SU-DHL-6 (cell line): ENCODE data around the gene KLHL24.

Source experiments
- H2AFZ ChIP-seq: fragments of 200-600 bp; sonication (generic); 2 replicates; pipeline ENCODE4 v1.6.1; 2014; ENCODE audit warnings: low read depth, mild to moderate bottlenecking, moderate library complexity, mixed read lengths, antibody characterized with exemption, low read length; ENCODE audit not compliant: severe bottlenecking
- H3F3A ChIP-seq: fragments of 200-600 bp; shearing (Covaris generic); 2 replicates; pipeline ENCODE4 v1.6.0; 2016; ENCODE audit warnings: antibody characterized with exemption, mild to moderate bottlenecking; ENCODE audit not compliant: insufficient read depth
- H3K27ac ChIP-seq: fragments of 200-600 bp; sonication (generic); 2 replicates; pipeline ENCODE4 v1.5.1; 2016; ENCODE audit warnings: low read depth, mild to moderate bottlenecking, low read length, moderate library complexity, mixed read lengths
- H3K27me3 ChIP-seq: fragments of 200-600 bp; sonication (generic), shearing (Covaris generic); 2 replicates; pipeline ENCODE4 v1.6.0; 2014; ENCODE audit warnings: mild to moderate bottlenecking, low read length
- H3K36me3 ChIP-seq: fragments of 200-600 bp; sonication (generic); 2 replicates; pipeline ENCODE4 v1.6.1; 2014; ENCODE audit warnings: mild to moderate bottlenecking, low read length, mixed read lengths
- H3K4me2 ChIP-seq: fragments of 300-600, 200-600 bp; shearing (Covaris generic), sonication (generic); 2 replicates; pipeline ENCODE4 v1.6.0; 2014; ENCODE audit warnings: low read length, low read depth, mild to moderate bottlenecking; ENCODE audit not compliant: poor library complexity, severe bottlenecking
- H3K4me3 ChIP-seq: fragments of 200-600 bp; sonication (generic); 2 replicates; pipeline ENCODE4 v1.5.1; 2014; ENCODE audit warnings: antibody characterized with exemption, low read length, mild to moderate bottlenecking, mixed read lengths; ENCODE audit not compliant: insufficient read depth, poor library complexity, severe bottlenecking
- H3K79me2 ChIP-seq: fragments of 200-600 bp; sonication (generic); 2 replicates; pipeline ENCODE4 v1.6.1; 2014; ENCODE audit warnings: mild to moderate bottlenecking, low read length, moderate library complexity; ENCODE audit not compliant: insufficient read depth
- H3K9ac ChIP-seq: fragments of 200-600 bp; sonication (generic); 2 replicates; pipeline ENCODE4 v1.7.0; 2014; ENCODE audit warnings: mild to moderate bottlenecking, low read length
- H3K9me2 ChIP-seq: fragments of 200-600 bp; sonication (generic); replicated peaks from 2 replicates; pipeline ENCODE4 v1.6.1; 2014; ENCODE audit warnings: low read length; ENCODE audit not compliant: insufficient read depth
- H3K9me3 ChIP-seq: fragments of 200-600 bp; sonication (generic); 2 replicates; pipeline ENCODE4 v1.6.1; 2014; ENCODE audit warnings: low read length, mixed read lengths; ENCODE audit not compliant: insufficient read depth
- H4K20me1 ChIP-seq: fragments of 200-600 bp; sonication (generic); 2 replicates; pipeline ENCODE4 v1.6.1; 2014; ENCODE audit warnings: low read depth, mild to moderate bottlenecking, antibody characterized with exemption, low read length, moderate library complexity, mixed read lengths
- EZH2phosphoT487 ChIP-seq: fragments of 200-600 bp; sonication (generic), shearing (Covaris generic); conservative IDR thresholded peaks from 2 replicates; pipeline ENCODE4 v1.6.1; 2018; ENCODE audit warnings: mild to moderate bottlenecking, antibody characterized with exemption, low read length, moderate library complexity, mixed read lengths
- TF ChIP-seq, protein P1 (sequence below): fragments of 200-600 bp; sonication (generic); IDR thresholded peaks from one replicate; pipeline ENCODE4 v1.5.1; 2017; ENCODE audit warnings: antibody characterized with exemption, mild to moderate bottlenecking, low read length, moderate library complexity; ENCODE audit not compliant: insufficient read depth, poor library complexity, severe bottlenecking

The KLHL24 gene, protein sequence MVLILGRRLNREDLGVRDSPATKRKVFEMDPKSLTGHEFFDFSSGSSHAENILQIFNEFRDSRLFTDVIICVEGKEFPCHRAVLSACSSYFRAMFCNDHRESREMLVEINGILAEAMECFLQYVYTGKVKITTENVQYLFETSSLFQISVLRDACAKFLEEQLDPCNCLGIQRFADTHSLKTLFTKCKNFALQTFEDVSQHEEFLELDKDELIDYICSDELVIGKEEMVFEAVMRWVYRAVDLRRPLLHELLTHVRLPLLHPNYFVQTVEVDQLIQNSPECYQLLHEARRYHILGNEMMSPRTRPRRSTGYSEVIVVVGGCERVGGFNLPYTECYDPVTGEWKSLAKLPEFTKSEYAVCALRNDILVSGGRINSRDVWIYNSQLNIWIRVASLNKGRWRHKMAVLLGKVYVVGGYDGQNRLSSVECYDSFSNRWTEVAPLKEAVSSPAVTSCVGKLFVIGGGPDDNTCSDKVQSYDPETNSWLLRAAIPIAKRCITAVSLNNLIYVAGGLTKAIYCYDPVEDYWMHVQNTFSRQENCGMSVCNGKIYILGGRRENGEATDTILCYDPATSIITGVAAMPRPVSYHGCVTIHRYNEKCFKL

DNA sequence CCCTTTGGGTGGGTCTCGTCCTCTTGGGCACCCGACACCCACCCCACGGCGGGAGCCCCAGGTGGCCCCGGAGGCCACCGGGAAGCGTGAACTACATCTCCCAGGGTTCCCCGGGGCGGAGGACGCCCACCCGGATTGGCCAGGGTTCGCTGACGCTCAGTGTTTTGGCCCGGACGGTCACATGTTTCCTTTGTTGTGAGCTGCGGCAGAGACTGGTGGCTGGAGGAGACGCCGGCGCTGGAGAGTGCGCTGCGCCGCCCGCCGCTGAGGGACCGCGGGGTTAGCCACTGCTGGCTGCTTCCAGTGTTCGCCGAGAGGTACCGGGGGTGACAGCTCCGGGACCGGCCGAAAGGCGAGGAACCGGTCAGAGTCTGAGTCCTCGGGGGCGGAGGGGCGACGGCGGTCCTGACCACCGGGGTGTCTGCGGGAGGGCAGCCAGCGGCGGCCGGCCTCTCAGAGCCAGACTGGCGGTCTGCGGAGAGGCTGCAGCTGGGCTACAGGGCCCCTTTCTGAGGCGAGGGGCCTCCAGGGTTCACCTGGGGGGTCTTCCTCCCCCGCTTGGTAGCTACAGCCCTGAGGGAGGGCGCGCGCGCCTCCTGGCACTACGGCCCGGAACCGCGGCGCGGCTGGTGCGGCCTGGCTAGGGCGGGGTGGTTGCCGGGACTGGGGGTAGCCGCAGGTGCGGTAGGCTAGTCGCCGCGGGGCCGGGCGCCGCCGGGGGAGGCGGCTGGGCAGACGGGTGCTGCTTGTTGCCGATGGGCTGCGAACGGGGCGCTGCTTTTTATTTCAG lies at the start of gene KLHL24:
KLHL24 (plus strand) TSS at position 193 of the 790 bp plus-strand sequence. CDS start 14,734 bp downstream, outside the sequence.
- peak within 1 kb of the TSS; percentile 70 for H3K9ac ChIP-seq
- peak within 1 kb of the TSS; percentile 81 for H3K27ac ChIP-seq
- H3K79me2 ChIP-seq = peaks cover 14% of the 10 kb centered on the region
- peak within 1 kb of the TSS; percentile 90 for H3K4me2 ChIP-seq
- no peaks in the 10 kb centered on the region for H3K27me3 ChIP-seq
- H3K9me3 ChIP-seq = no peaks in the 10 kb centered on the region
- H2AFZ ChIP-seq = peak within 1 kb of the TSS; percentile 92
- no peaks in the 10 kb centered on the region for H3K9me2 ChIP-seq
- H3K4me3 ChIP-seq = peak within 1 kb of the TSS; percentile 78
- no peaks in the 10 kb centered on the region for H4K20me1 ChIP-seq
- H3K36me3 ChIP-seq = no peaks in the 10 kb centered on the region
- TF ChIP-seq, protein P1, sequence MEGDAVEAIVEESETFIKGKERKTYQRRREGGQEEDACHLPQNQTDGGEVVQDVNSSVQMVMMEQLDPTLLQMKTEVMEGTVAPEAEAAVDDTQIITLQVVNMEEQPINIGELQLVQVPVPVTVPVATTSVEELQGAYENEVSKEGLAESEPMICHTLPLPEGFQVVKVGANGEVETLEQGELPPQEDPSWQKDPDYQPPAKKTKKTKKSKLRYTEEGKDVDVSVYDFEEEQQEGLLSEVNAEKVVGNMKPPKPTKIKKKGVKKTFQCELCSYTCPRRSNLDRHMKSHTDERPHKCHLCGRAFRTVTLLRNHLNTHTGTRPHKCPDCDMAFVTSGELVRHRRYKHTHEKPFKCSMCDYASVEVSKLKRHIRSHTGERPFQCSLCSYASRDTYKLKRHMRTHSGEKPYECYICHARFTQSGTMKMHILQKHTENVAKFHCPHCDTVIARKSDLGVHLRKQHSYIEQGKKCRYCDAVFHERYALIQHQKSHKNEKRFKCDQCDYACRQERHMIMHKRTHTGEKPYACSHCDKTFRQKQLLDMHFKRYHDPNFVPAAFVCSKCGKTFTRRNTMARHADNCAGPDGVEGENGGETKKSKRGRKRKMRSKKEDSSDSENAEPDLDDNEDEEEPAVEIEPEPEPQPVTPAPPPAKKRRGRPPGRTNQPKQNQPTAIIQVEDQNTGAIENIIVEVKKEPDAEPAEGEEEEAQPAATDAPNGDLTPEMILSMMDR = no peak
- no peak for TF ChIP-seq EZH2phosphoT487
- peaks cover 7% of the 10 kb centered on the region for H3F3A ChIP-seq

DNA sequence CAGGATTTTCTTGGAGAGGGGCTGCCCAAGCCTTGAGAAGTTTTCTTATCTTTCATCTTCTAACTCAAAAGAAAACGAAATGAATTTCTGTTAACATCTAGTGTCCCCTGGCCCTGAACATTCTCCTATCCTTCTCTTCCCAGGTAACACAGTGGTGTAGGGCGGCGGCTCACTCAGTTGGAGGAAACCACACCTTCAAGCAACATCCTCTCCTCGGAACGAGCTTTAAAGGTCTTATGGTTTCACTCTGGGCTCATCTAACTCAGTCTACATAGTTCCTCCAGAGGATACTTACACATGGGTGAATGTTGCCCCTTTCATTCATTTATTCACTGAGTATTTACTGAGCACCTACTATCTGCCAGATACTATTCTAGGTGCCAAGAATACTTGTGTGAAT lies 48.9 kb upstream of the KLHL24 start:
- Histone ChIP-seq H3K27me3 (no peaks in the 10 kb centered on the region), H3K4me3 (no peak overlapping the region), H4K20me1 (no peaks in the 10 kb centered on the region), H3K9ac (no peak overlapping the region), H3K36me3 (no peaks in the 10 kb centered on the region), H3K9me2 (no peaks in the 10 kb centered on the region), H2AFZ (no peak overlapping the region), H3K4me2 (no peak overlapping the region), H3K27ac (no peak overlapping the region), H3K79me2 (no peaks in the 10 kb centered on the region), H3K9me3 (no peaks in the 10 kb centered on the region), H3F3A (no peaks in the 10 kb centered on the region)
- no peak for TF ChIP-seq EZH2phosphoT487
- TF ChIP-seq, protein P1 = no peak

DNA sequence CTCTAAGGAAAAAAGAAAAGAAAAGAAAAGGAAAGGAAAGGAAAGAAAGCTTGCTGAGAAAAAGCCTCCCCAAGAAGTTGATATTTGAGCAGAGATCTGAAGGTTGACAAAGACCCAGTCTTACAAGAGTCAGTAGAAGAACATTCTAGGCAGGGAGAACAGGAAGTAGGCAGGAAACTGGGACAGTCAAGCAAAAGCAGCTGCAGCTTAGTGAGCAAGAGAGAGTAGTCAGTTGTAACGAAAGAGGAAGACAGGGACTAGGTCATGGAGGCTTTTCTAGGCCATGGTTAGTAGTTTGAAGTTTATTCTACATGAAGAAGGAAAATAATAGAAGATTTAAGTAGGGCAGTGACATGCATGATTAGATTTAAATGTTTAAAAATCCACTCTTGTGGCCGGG lies 48.1 kb upstream of the KLHL24 start:
- Histone ChIP-seq H3F3A (no peaks in the 10 kb centered on the region), H2AFZ (no peak overlapping the region), H3K4me2 (no peak overlapping the region), H3K27ac (no peak overlapping the region), H3K4me3 (no peak overlapping the region), H3K79me2 (no peaks in the 10 kb centered on the region), H3K36me3 (no peaks in the 10 kb centered on the region), H3K9me2 (no peaks in the 10 kb centered on the region), H3K27me3 (no peaks in the 10 kb centered on the region), H3K9ac (no peak overlapping the region), H4K20me1 (no peaks in the 10 kb centered on the region), H3K9me3 (no peaks in the 10 kb centered on the region)
- no peak for TF ChIP-seq EZH2phosphoT487
- TF ChIP-seq, protein P1 = no peak
